OCI-LY7 (cell line): ENCODE measurements around the gene GPANK1. TPM values are rescaled to one million over a fixed set of nuclear protein-coding genes. Genes with fewer than 3 reads are reported as not detected.
A peak's percentile ranks its signal among the peaks of the same experiment; 100 is the strongest.

Experiments
- BruUV-seq: library from RNA; stranded (reverse); fragments of 400-500 nt; replicated peaks from 2 replicates; lab custom pipeline; 2021; lab: Mats Ljungman, UMichigan
- CTCF ChIA-PET: fragments of 300-600 bp; sonication (Branson Sonifier 250); formaldehyde crosslinking; loops from one replicate; lab custom pipeline; 2022; ENCODE audit warnings: antibody characterized with exemption; ENCODE audit not compliant: unreplicated experiment; lab: Charles Lee
- POLR2A ChIA-PET: fragments of 300-600 bp; sonication (Branson Sonifier 250); formaldehyde crosslinking; loops from one replicate; lab custom pipeline; 2022; ENCODE audit warnings: antibody characterized with exemption; lab: Charles Lee
- DNase-seq: peaks from one replicate; pipeline ENCODE4 v3.0.0-alpha.2; 2015; ENCODE audit warnings: low spot score
- H2AFZ ChIP-seq: fragments of 200-600 bp; sonication (generic), shearing (Covaris generic); 2 replicates; pipeline ENCODE4 v1.6.1; 2014; ENCODE audit warnings: mild to moderate bottlenecking, antibody characterized with exemption, low read length, moderate library complexity
- H3K27ac ChIP-seq: fragments of 200-600 bp; sonication (generic); 2 replicates; pipeline ENCODE4 v1.5.1; 2014; ENCODE audit warnings: mixed run types, low read depth, mild to moderate bottlenecking, moderate library complexity, low read length, inconsistent platforms; ENCODE audit not compliant: poor library complexity, severe bottlenecking
- H3K36me3 ChIP-seq: fragments of 200-600 bp; sonication (generic); 2 replicates; pipeline ENCODE4 v1.6.1; 2014; ENCODE audit warnings: mild to moderate bottlenecking, antibody characterized with exemption, low read length, moderate library complexity, mixed read lengths; ENCODE audit not compliant: insufficient read depth
- H3K4me1 ChIP-seq: fragments of 200-600 bp; sonication (generic); 2 replicates; pipeline ENCODE4 v1.5.1; 2014; ENCODE audit warnings: mild to moderate bottlenecking, low read length; ENCODE audit not compliant: insufficient read depth, poor library complexity, severe bottlenecking
- H3K4me2 ChIP-seq: fragments of 200-600 bp; sonication (generic); 2 replicates; pipeline ENCODE4 v1.6.1; 2014; ENCODE audit warnings: mild to moderate bottlenecking, low read length
- H3K4me3 ChIP-seq: fragments of 200-600 bp; sonication (generic); 2 replicates; pipeline ENCODE4 v1.5.1; 2014; ENCODE audit warnings: mild to moderate bottlenecking, low read depth, low read length; ENCODE audit not compliant: poor library complexity, severe bottlenecking
- H3K79me2 ChIP-seq: fragments of 200-600 bp; sonication (generic); 2 replicates; pipeline ENCODE4 v1.6.1; 2016; ENCODE audit warnings: low read depth, mild to moderate bottlenecking, low read length, moderate library complexity, mixed read lengths; ENCODE audit not compliant: insufficient read depth
- H3K9me2 ChIP-seq: fragments of 200-600 bp; sonication (generic); 2 replicates; pipeline ENCODE4 v1.6.1; 2016; ENCODE audit warnings: mild to moderate bottlenecking, low read length, mixed read lengths; ENCODE audit not compliant: insufficient read depth
- H3K9me3 ChIP-seq: fragments of 200-600 bp; sonication (generic); 2 replicates; pipeline ENCODE4 v1.6.1; 2014; ENCODE audit warnings: mild to moderate bottlenecking, mixed run types, low read length, mixed read lengths
- H4K20me1 ChIP-seq: fragments of 200-600 bp; sonication (generic); 2 replicates; pipeline ENCODE4 v1.6.1; 2014; ENCODE audit warnings: mild to moderate bottlenecking, antibody characterized with exemption, low read length, moderate library complexity, mixed read lengths; ENCODE audit not compliant: insufficient read depth
- CTCF ChIP-seq: fragments of 200-600 bp; sonication (generic); conservative IDR thresholded peaks from 2 replicates; pipeline ENCODE4 v1.5.1; 2014; ENCODE audit warnings: mild to moderate bottlenecking, antibody characterized with exemption, low read length, moderate library complexity, mixed read lengths
- EZH2phosphoT487 ChIP-seq: fragments of 200-600 bp; sonication (generic); IDR thresholded peaks from 2 replicates; pipeline ENCODE4 v1.6.1; 2018; ENCODE audit warnings: low read depth, borderline replicate concordance, mild to moderate bottlenecking, mixed run types, antibody characterized with exemption, low read length, moderate library complexity, mixed read lengths
- intact Hi-C: fragments of 100-400 bp; cut with micrococcal nuclease; formaldehyde crosslinking; loops from one replicate; pipeline ENCODE4 v1.10.0; 2022; ENCODE audit not compliant: unreplicated experiment
- total RNA-seq, 2 experiments: library from RNA; depleted of rRNA in 1 of 2; stranded (reverse); fragments of >200 nt in 1 of 2; shearing (Covaris generic) in 1 of 2; gene quantifications; 2 replicates each; pipeline ENCODE4 v1.2.3, GENCODE V29; 2014 to 2022

GPANK1 gene
- total RNA-seq, 2 experiments from 2014 or later = 34.3 to 40.7 TPM

- Histone ChIP-seq H3K9me3 (no peaks in the 10 kb centered on the region), H3K36me3 (peaks cover 33% of the 10 kb centered on the region), H3K4me1 (peaks cover 55% of the 10 kb centered on the region), H3K79me2 (peaks cover 26% of the 10 kb centered on the region), H3K27ac (no peak overlapping the region), H3K4me2 (peak overlapping the region; percentile 97), H2AFZ (no peak overlapping the region), H3K9me2 (no peaks in the 10 kb centered on the region), H3K4me3 (peak overlapping the region; percentile 75), H4K20me1 (no peaks in the 10 kb centered on the region)
- DNase-seq = no peak
- ChIA-PET POLR2A (no interaction called here), CTCF (no interaction called here)
- TF ChIP-seq CTCF (no peak), EZH2phosphoT487 (no peak)
- intact Hi-C loops = no loop called here
- no TSS peak for BruUV-seq
These were observed 5.7 kb downstream of the GPANK1 start for GRCh38 chr6:31658983-31659648.

- peaks cover 53% of the 10 kb centered on the region for H3K4me1 ChIP-seq
- no peak overlapping the region for H3K27ac ChIP-seq
- intact Hi-C loops = no loop called here
- H3K9me2 ChIP-seq = no peaks in the 10 kb centered on the region
- H3K4me2 ChIP-seq = peak overlapping the region; percentile 97; the same call in 1 of the 2 replicates
- H3K4me3 ChIP-seq = no peak overlapping the region
- no peaks in the 10 kb centered on the region for H3K9me3 ChIP-seq
- no peak for DNase-seq
- BruUV-seq = no TSS peak
- H2AFZ ChIP-seq = no peak overlapping the region
- TF ChIP-seq CTCF = no peak
- TF ChIP-seq EZH2phosphoT487 = no peak
- H3K36me3 ChIP-seq = peaks cover 24% of the 10 kb centered on the region
- POLR2A ChIA-PET = interaction anchor here (0.6 kb wide), 2 partner anchors 75 to 1191 kb away, joined by 3 to 4 read pairs; no protein-coding TSS in a partner anchor
- H3K79me2 ChIP-seq = peaks cover 23% of the 10 kb centered on the region
- no peaks in the 10 kb centered on the region for H4K20me1 ChIP-seq
- CTCF ChIA-PET = no interaction called here
These were observed 6.6 kb downstream of the GPANK1 start for GRCh38 chr6:31658158-31658688.
